ENCODE data around the gene GLCE.
A peak's percentile ranks its signal among the peaks of the same experiment; 100 is the strongest.
"Not testable (repeated sequence)": the region's sequence is repeated elsewhere in the genome, so short reads cannot be mapped to it uniquely, and the experiment has no call there.

GLCE gene

DNA sequence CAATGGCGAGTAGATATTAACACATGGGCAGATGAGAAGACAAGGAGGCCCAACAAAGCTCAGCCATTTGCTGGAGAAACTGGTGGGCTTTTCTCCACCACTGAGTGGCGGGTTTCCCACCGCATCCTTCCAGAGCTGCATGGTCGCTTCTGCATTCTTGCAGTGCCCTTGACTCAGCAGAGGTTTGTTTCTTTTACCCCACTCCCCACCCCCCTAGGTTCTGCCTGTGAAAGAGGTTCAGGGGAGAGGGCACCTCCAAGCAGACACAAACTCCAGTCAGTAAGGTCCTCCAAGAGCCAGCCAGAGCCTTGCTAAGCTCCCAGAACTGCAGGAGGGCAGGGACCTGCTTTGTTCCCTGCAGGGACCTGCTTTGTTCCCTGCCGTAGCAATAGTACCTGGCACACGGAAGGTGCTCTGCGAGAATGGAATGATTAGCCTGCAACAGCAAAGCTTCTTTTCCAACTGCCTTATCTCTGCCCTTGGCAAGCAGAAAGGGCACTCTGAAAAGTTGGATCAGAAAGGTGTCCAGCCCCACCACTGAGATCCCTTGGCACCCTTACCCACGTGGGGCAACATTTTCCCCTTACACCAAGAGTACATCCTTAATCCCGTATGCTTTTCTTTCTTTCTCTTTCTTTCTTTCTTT is 139.6 kb downstream of the GLCE start:
- no peak for DNase-seq (ENCODE audit: low spot score)

DNA sequence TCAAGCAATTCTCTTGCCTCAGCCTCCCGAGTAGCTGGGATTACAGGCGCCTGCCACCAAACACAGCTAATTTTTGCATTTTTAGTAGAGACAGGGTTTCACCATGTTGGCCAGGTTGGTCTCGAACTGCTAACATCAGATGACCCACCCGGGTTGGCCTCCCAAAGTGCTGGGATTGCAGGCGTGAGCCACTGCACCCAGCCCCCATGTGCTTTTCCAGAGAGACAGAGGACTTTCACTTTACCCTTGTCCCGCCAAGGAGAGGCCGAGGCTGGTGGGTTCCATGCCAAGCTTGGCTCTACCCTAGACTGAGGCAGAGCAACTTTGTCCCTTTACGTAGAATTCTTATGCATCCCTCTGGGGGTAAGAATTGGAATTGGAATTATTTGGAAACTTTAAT is 140.7 kb downstream of the GLCE start:
- DNase-seq (ENCODE audit: low spot score), result not testable (repeated sequence)

DNA sequence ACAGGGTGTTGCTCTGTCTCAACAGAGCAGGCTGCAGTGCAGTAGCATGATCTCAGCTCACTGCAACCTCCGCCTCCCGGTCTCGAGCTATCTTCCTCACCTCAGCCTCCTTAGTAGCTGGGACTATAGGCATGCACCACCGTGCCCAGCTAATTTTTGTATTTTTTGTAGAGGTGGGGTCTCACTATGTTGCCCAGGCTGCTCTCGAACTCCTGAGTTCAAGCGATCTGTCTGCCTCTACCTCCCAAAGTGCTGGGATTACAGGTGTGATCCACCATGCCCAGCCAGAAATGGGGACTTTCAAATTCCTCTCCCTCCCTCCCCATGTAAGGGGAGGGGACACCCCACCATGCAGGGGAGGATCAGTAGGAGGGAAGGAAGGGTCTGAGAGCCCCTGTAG is 141.7 kb downstream of the GLCE start:
- not testable (repeated sequence) for DNase-seq (ENCODE audit: low spot score)

DNA sequence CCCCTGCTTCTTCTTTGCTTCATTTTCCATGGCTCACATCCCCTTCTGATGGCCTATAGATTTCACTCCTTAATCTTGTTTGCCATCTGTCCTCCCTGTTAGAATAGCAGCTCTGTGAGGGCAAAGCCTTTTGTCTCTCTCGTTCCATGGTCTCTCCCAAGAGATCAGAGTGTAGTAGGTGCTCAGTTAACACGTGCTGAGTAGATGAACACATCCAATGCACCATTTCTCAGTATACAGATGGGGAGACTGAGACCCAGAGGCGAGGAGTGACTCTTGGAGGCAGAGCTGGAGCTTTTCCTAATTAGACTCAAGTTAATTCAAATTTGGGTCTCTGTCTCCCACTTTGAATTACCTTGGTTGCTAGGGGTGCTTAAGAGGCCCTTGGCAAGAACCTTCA is 142.5 kb downstream of the GLCE start:
- no peak for DNase-seq (ENCODE audit: low spot score)

DNA sequence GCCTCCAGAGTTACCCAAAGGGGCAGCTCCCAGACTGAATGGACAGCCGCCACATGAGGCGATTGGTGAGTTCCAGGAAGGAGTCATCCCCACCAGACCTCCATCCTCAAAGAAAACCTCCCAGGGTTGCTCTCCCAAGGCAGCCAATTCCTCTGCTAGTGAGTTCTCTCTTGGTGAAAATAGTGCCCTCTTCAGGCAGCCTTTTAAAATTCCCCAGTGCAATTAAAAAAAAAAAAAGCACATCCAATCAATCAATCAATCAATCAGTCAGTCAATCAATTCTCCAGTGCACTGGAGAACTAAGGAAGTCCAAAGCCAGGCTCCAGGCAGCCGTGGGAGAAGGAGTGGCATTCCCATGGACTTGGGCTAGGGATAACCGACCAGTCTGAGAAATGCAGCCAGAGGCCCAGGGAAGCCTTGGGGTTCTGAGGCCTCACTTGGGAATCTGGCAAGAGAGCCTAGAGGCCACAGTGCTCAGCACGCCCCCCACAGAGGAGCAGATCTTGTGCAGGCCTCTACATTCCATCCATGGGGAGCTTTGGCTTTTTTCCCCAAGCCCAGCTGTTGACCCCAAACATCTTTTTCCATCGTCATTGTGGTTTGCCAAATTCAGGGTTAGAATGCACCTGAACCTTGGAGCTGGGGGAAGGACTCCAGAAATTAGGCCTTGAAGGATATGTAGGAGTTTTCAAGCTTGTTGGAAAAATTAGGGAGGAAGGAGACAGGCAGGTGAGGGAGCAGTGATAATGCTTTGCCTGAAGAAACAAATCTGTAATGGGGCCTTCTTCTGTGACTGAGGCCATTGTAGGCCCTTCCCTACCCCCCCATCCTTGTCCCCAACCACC is 143.1 kb downstream of the GLCE start:
- no peak for DNase-seq (ENCODE audit: low spot score)

DNA sequence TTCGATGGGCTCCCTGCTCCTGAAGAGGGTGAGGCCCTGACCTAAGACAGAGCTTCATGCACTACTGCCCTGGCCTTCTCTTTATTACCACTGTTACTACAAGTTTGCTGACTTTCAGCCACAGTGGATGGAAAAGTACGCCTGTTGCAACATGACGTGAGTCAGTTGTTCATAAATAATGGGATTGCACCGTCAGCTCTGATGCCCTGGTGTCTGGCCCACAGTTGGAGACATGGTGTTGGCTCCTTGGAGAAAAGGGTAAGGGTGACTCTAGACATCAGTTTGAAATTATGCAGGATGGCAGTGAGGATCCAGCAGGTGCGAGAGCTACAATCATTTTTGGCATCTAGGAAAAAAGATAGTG is 143.7 kb downstream of the GLCE start:
- DNase-seq (ENCODE audit: low spot score), result no peak

DNA sequence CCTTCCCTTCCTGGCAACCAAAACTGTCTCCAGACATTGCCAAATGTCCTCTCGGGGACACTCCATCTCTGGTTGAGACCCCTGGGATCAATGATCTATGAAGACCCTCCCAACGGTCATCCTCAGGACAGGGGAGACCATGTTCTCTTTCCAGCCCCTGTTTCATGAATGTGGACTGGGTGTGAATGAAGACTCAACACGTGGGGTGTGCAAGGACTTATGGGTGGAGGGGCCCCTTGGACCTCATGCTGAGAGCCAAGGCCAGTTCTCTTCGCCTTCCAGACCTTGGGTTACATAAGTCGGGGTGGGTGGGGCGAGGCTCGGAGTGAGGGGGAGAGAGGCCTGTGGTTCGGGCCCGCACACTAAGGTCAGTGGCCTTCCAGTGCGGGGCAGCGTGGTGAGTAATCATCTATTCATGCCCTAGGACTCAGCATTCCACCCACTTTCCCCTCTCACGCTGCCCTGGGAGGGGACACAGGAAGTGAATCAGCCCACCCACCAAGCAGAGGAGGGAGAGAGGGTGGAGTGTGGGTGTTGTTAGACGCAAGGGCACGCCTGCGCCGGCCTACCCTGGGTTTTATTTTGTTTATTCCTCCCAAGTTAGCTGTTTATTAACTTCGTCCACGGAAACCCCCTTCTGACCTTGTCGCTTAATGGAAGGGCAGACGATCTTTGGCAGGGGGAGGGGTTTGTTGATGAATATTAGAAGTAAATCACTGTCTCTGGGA is 144.9 kb downstream of the GLCE start:
- no peak for DNase-seq (ENCODE audit: low spot score)

DNA sequence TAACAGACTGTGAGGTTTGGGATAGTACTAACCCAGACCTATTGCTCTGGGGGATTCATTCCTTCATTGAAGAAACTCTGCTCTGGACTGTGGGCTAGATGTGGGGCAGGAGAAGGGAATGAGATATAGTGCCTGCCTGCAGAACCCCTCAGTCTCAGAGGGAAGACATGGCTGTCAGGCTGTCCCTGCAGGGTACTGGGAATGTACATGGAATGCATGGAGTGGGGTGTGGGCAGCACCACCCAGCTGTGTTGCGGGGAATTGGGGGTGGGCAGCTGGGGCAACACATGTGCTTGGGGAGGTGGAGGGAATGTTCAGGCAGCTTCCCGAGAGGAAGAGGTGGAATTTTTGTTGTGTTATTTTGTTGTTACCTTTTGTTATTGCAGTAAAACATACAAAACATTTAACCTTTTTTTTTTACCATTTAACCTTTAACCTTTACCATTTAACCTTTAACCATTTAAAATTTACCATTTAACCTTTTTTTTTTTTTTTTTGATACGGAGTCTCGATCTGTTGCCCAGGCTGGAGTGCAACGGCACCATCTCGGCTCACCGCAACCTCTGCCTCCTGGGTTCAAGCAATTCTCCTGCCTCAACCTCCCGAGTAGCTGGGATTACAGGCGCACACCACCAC is 145.6 kb downstream of the GLCE start:
- DNase-seq (ENCODE audit: low spot score), result no peak

DNA sequence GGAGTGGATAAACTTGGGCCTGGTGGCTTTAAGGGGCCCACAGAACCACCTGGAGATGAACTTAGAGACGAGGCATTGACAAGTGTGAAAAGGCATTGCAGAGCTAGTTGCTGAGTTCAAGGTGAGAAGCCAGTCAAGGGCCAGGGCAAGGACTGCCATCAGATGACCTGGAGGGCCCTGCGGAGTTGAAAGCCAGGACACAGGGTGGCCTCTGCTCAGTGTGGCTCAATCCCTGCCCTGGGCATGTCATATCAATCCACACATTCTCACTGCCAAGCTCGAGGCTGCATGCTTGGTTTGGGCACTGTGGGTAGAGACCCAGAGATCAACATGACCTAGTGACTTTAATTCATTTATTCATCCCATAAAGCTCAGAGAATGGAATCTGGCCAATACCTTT is 147.5 kb downstream of the GLCE start:
- no peak for DNase-seq (ENCODE audit: low spot score)

DNA sequence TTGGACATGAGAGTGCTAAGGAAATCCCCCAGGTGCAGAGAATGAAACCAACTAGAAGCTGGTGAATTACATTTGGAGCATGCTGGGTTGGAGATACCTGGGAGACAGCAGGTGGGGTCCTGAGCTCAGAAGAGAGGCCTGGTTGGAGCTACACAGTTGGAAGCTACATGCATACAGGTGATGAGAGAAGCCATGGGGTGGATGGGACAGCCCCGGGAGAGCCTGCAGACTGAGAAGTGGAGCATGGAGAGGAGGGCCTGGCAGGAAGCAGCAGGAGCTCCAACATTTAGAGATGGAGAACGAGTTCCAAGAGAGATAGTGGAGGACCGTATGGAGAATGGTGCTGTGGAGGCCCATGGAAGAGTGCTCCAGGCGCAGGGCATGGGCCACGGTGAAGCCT is 148.5 kb downstream of the GLCE start:
- no peak for DNase-seq (ENCODE audit: low spot score)

DNA sequence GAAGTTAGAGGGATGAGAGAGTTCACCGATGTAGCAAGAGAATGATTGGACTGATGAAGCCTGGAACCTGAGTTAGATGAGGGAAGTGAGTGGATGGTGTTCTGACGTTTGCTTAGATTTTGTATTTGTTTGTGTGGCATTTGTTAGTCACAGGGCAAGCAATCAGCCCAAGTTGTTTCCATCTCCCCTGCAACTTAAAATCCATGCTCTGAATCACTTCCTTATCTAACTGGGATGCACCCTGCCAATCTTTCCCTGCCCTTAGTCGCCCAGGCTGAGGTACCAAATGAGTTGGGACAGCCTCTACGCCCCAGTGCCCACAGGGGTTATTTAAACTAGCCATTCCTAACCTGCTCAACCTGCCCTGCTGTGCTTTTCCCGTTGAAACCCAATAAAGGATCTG is 150.9 kb downstream of the GLCE start:
- DNase-seq (ENCODE audit: low spot score), result no peak

DNA sequence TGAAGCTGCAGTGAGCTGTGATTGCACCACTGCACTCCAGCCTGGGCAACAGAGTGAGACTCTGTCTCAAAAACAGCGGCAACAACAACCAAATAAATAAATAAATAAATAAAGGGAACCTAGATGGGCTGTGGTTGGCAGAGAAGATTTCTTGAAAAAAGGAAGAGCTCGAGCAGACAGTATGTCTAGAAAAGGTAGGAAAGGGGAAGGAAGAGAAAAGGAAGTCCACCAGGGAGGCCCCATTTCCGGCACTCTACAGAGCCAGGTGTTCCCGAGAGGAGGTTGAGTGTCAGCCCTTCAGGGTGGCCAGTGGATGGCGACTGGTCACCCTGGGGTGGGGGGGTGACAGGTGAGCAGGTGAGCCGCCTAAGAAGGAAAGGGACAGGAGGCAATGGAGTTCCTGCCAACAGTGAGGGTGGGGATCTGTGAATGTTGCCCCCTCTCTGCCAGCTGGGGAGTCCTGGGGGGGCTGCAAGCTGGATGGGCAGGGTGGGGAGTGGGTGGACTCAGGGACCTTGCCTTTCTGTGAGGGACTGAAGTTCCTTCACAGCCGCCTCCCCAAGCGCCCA is 153.1 kb downstream of the GLCE start:
- DNase-seq (ENCODE audit: low spot score), result peak; percentile 25

DNA sequence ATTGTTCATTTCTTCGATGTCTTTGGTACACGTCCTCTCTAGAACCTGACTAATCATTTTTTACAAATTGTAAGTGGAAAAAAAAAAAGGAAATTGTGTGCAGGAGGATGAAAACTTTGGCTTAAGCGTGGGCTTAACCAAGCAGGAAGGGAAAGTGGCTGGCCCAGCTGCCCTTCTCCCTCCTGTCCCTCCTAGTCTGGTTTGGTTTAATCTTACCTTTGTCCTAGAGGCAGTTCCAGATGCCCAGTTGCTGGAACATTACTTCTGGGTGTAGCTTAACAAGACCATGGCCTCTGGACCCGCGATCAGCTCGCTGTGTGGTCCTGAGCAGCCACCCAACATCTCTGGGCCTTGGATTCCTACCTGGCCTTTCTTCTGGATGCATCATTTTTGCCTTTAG is 153.7 kb downstream of the GLCE start:
- DNase-seq (ENCODE audit: low spot score), result no peak

DNA sequence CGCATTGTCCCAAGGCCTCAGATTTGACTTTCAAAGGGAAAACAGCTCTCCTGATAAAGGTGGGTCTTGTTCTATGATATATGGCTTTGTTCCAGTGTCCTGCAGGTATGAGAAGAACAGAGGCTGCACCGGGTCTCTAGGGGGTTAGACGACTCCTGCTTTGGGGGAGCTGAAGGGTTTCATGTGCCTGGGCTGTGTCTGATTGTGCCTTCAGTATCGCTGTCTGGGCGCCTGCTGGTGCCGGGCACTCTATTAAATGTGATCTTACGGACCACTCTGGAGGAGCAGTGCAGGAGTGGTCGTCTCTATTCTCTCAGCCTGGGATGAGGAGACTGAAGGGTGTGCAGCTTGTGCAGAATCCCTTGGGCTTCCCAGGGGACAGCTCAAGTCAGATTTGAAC is 154.3 kb downstream of the GLCE start:
- no peak for DNase-seq (ENCODE audit: low spot score)

DNA sequence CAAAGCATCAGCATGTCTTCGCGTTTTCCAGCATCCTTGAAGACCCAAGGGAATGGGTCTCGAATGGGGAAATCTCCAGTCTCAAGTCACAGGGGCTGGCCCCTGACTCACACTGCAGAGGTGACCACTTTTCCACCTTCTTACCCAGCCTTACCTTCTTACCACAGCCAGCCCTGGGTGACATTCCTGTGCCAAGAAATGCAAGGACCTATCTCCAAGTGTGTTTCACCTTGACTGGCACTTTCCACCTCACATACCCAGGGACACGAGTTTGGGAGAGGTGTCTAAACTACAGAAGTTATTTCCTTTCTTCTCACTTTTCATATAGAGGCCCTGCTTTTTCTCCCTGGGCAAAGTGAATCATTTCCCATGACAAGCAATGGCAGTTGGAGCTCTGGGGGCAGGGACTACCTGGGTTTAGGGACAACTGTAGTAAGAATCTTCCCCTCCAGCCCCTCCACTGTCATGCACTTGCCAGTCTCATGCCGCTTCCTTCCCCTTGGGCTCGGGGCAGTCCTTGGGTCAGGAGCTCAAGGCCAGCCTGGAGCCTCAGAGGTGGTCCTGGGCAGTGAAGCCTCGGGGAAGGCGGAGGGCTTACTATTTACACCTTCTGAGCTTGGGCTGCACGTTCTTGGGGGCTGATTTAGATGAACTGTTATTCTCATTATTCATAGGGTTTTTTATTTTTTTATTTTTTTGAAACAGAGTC is 155.1 kb downstream of the GLCE start:
- DNase-seq (ENCODE audit: low spot score), result no peak

DNA sequence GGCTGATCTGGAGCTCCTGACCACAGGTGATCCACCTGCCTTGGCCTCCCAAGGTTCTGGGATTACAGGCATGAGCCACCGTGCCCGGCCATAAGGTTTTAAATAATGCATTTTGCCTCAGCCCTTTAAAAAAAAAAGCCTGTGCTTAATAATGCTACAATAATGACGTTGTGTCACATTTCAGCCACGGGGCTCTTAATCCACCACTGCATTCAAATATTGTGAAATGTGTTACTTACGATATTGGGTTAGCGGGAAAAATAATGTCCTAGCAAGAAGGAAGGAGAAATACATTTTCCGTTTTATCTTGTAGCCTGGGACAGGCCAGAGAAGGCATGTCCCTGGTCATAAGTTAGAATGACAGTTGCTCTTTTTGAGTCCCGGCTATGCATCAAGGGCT is 155.9 kb downstream of the GLCE start:
- no peak for DNase-seq (ENCODE audit: low spot score)

DNA sequence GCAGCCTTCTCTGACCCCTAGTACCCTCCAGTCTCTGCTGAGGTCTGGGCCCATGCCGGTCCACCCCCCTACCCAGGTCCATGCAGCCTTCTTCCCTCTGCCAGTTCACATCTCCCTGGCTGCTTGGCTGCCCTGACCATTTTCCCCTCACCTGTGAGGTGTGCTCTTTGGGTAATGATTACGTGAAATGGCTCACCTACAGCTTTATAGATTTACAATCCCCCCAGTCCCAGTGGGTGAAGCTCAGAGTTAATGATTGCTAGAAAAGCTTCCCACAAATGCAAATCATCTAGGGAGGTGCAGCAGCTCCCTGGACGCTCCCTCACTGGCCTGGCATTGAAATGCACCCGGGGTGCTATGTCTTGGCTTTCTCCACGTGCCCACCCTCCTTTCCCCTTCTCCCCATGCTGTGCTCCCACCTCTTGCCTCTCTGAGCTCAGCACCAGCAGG is 157.0 kb downstream of the GLCE start:
- no peak for DNase-seq (ENCODE audit: low spot score)

DNA sequence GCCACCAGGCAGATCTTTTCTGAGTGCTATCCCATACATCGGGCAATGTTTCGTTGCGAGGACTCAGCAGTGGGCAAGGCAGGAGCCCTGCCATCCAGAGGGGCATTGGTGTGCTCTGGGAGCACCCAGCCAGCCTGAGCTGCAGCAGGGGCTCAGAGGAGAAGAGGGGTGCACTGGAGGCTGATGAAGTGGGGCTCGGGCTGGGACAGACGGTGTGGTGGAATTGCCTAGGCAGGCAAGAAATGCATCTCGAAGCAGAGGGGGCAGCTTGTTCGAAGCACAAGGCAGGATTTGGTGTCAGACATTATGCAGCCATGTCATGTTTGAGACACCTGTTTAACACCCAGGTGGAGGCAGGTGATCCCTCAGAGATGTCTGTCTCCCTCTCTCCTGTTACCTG is 157.6 kb downstream of the GLCE start:
- DNase-seq (ENCODE audit: low spot score), result no peak

DNA sequence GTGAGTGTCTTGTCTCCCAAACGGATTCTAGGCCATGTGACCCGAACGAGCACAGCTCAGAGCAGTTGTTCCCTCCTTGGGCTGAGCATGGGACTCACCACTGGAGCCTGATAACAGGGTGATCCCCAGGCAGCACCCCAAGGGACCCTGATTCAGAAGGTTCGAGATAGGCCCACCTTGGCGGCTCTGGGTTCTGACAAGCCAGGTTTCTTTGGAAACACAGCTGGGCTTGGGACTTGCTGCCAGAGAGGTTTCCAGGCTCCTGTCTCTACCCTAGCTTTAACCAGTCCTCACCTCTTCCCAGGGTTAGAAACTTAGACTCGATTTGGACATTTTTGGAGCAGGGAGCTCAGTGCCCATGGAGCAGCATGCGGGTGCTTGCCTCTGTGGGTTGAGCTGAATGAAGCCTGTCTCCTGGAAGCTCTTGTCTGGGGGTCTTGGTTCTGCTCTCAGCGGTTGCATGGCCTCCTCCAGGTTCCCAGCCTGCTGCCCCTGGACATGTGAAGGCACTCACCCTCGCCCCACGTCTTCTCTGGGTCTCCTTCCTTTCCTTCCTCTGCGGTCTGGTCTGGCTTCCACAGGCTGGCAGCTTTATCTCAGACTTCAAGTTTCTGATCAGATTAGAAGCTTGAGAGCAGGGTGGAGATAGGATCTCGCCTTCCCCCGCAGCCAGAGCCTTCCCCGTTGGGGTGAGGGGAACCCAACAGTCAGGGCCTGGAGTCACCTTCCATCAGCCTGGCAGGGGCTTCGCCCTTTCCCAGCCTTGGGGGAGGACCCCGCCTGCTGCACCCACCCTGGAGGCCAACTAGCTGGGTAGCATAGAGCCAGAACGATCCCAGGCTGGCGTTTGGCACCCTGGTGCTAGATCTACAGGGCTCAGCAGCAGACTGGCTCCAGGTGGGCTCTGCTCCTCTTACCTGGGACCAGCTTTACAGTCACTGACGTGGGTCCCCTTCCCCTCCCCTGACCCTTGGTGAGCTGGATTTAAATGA is 159.2 kb downstream of the GLCE start:
- DNase-seq (ENCODE audit: low spot score), result peak; percentile 19

DNA sequence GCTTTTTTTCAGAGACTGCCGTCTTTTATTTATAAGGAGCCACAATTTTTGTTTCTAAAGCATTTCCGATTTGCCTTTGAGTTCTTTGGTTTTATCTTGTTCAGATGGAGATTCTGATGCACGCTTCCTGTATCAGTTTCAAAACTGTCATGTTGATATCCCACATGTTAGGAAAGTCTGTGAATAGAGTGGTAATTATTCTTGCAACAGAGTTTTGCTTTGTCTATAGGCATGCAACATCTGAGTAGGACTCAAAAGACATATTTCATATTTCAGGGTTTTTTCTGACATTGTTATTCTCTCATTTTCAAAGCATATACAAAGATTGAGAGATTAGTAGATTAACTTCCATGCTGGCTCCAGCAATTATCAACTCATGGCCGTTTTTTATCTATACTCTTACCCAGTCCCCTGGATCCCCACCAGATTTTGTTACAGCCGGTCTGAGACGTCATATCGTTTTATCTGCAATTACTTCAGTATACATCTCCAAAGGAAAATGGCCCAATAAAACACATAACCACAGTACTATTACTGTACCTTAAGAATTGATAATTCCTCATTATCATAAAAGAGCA is 160.6 kb downstream of the GLCE start:
- DNase-seq (ENCODE audit: low spot score), result no peak

All from pons (tissue), 1 donor.